Endodermal cell (in vitro differentiated cells): Measurements from ENCODE around the gene RBMS2. TPM values are rescaled to one million over a fixed set of nuclear protein-coding genes. Genes with fewer than 3 reads are reported as not detected.

Experiments
- DNase-seq: peaks from one replicate; pipeline ENCODE4 v3.0.0-alpha.2; 2017
- H3K27ac ChIP-seq: 2 replicates; pipeline ENCODE4 v1.5.1; 2013; ENCODE audit warnings: mild to moderate bottlenecking, low read depth, low read length, moderate library complexity
- H3K27me3 ChIP-seq: 2 replicates; pipeline ENCODE4 v1.6.1; 2013; ENCODE audit warnings: mild to moderate bottlenecking, low read length, moderate library complexity; ENCODE audit not compliant: insufficient read depth, control insufficient read depth, poor library complexity, severe bottlenecking
- H3K36me3 ChIP-seq: 2 replicates; pipeline ENCODE4 v1.7.0; 2013; ENCODE audit warnings: mild to moderate bottlenecking, low read length, moderate library complexity; ENCODE audit not compliant: control insufficient read depth, insufficient read depth
- H3K4me1 ChIP-seq: one replicate; pipeline ENCODE4 v1.7.0; 2013; ENCODE audit warnings: low read length; ENCODE audit not compliant: control insufficient read depth, insufficient read depth
- H3K4me3 ChIP-seq: 2 replicates; pipeline ENCODE4 v1.5.1; 2013; ENCODE audit warnings: mild to moderate bottlenecking, low read length, moderate library complexity
- H3K9ac ChIP-seq: 2 replicates; pipeline ENCODE4 v1.6.1; 2013; ENCODE audit warnings: mild to moderate bottlenecking, low read length, moderate library complexity; ENCODE audit not compliant: poor library complexity, severe bottlenecking; ENCODE audit errors: extremely low read depth
- H3K9me3 ChIP-seq: 2 replicates; pipeline ENCODE4 v1.6.1; 2013; ENCODE audit warnings: mild to moderate bottlenecking, low read length, moderate library complexity; ENCODE audit not compliant: control insufficient read depth
- H3K27ac Mint-ChIP-seq: 2 replicates; pipeline ENCODE4 v1.8.0; 2020; ENCODE audit warnings: mixed read lengths
- H3K27me3 Mint-ChIP-seq: 2 replicates; pipeline ENCODE4 v1.8.0; 2021; ENCODE audit warnings: mild to moderate bottlenecking, mixed read lengths; ENCODE audit not compliant: insufficient read depth
- H3K36me3 Mint-ChIP-seq: 2 replicates; pipeline ENCODE4 v1.8.0; 2020; ENCODE audit warnings: low read depth, mixed read lengths
- H3K4me1 Mint-ChIP-seq: 2 replicates; pipeline ENCODE4 v1.8.0; 2020; ENCODE audit warnings: mixed read lengths
- H3K4me3 Mint-ChIP-seq: 2 replicates; pipeline ENCODE4 v1.8.0; 2020; ENCODE audit warnings: mild to moderate bottlenecking, moderate library complexity, mixed read lengths
- H3K9me3 Mint-ChIP-seq: 2 replicates; pipeline ENCODE4 v1.8.0; 2020; ENCODE audit warnings: mild to moderate bottlenecking, mixed read lengths
- CTCF ChIP-seq: fragments of 200-600 bp; sonication (generic); conservative IDR thresholded peaks from 2 replicates; pipeline ENCODE4 v1.5.0; 2021; ENCODE audit warnings: antibody characterized with exemption, mild to moderate bottlenecking
- WGBS, 2 experiments: methylation state at CpG; one replicate each; pipeline versions ENCODE4 v1.1.5 to v1.1.7; 2013; ENCODE audit warnings: missing lambda C conversion rate in 2 of 2, mixed read lengths in 1 of 2; ENCODE audit not compliant: insufficient coverage in 1 of 2, insufficient read length in 1 of 2; 5-methylcytosine and 5-hydroxymethylcytosine counted together
- total RNA-seq, 2 donors: library from RNA; stranded (reverse); fragmentation: NEBNext Ultra II Directional in 1 of 2; extraction: Animal tissue kit (Norgen Biotek cat#: 25700) in 1 of 2; gene quantifications; 2 replicates in 1 of 2; 3 replicates in 1 of 2; pipeline ENCODE4 v1.2.1, GENCODE V29; 2021

Gene RBMS2
- total RNA-seq, 2 donors from 2014 or later, result 26.3 to 33.8 TPM

DNA sequence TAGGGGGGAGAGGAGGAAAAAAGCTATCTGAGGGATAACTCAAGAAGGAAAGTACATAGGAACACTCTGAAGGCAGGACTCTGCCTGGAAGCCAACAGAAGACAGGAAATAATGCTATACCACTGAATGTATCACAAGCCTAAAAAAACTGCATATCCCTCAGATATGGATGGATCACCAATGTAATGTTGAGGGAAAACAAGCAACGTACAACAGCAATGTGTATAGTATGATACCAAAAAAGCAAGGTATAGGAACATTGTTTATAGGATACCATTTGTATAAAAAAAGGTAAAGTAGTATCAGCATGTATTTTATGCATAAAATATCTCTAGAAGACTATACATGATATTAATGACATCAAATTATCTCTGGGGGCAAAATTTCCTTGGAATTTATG is 37.1 kb upstream of the RBMS2 start:
- H3K4me1 Mint-ChIP-seq, result no peaks in the 10 kb centered on the region
- Histone ChIP-seq H3K4me3 (no peak overlapping the region), H3K36me3 (no peaks in the 10 kb centered on the region), H3K9me3 (peaks cover 5% of the 10 kb centered on the region), H3K4me1 (no peaks in the 10 kb centered on the region), H3K27ac (no peak overlapping the region), H3K27me3 (peaks cover 42% of the 10 kb centered on the region), H3K9ac (no peak overlapping the region)
- DNase-seq, result no peak
- H3K27ac Mint-ChIP-seq, result no peak overlapping the region
- TF ChIP-seq CTCF, result no peak
- 95 to 100% methylated on average over 1 of the region's 1 CpG for WGBS, 2 experiments
- H3K4me3 Mint-ChIP-seq, result no peak overlapping the region
- H3K9me3 Mint-ChIP-seq, result peaks cover 7% of the 10 kb centered on the region
- H3K36me3 Mint-ChIP-seq, result no peaks in the 10 kb centered on the region
- peaks cover 39% of the 10 kb centered on the region for H3K27me3 Mint-ChIP-seq

- Mint-ChIP-seq H3K27ac (no peak overlapping the region), H3K9me3 (peaks cover 10% of the 10 kb centered on the region), H3K4me1 (no peaks in the 10 kb centered on the region), H3K36me3 (no peaks in the 10 kb centered on the region), H3K27me3 (peaks cover 61% of the 10 kb centered on the region), H3K4me3 (peak overlapping the region; percentile 65)
- Histone ChIP-seq H3K27ac (no peak overlapping the region), H3K27me3 (peaks cover 63% of the 10 kb centered on the region), H3K4me1 (no peaks in the 10 kb centered on the region), H3K9ac (no peak overlapping the region), H3K36me3 (no peaks in the 10 kb centered on the region), H3K4me3 (no peak overlapping the region), H3K9me3 (peaks cover 5% of the 10 kb centered on the region)
- DNase-seq, result no peak
- no peak for TF ChIP-seq CTCF
- WGBS, 2 experiments, result 91 to 100% methylated on average over 4 to 11 of the region's 12 CpGs
Observed at GRCh38 chr12:56486694-56487093, 34.9 kb upstream of the RBMS2 start.

DNA sequence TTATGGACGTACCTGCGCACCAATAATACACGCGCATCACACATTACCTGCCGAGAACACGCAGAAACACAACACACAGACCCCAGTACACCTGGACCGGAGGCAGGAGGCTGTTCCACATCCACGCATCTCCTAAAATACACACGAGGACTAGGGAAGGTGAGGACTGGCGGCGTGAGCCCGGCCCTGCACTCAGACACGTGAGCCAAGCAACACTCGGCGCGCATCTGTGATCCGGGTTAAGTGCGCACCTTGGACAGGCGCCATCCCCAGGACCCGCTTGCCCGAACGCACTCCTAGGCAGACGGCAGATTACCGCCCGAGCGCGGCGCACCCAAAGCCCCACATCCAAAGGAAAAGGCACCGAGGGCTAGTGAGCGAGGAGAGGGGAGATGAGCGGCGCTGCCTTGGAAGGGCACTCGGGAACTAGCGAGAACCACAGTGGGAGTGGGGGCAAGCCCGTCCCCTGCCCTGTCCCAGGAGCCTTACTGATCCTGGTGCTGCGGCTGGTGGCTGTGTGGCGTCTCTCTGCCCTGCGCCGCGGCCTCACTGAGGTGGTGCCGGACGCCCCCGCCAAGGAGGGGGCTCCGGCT is 34.1 kb upstream of the RBMS2 start:
- H3K27ac Mint-ChIP-seq, result peak overlapping the region; percentile 6
- H3K4me1 ChIP-seq, result no peaks in the 10 kb centered on the region
- H3K4me1 Mint-ChIP-seq, result no peaks in the 10 kb centered on the region
- H3K4me3 ChIP-seq, result peak overlapping the region; percentile 78
- peak; percentile 90 for DNase-seq
- TF ChIP-seq CTCF, result no peak
- H3K27me3 ChIP-seq, result peaks cover 66% of the 10 kb centered on the region
- H3K9me3 ChIP-seq, result peaks cover 7% of the 10 kb centered on the region
- WGBS, 2 experiments, result 7 to 10% methylated on average over 25 to 44 of the region's 44 CpGs
- peaks cover 12% of the 10 kb centered on the region for H3K9me3 Mint-ChIP-seq
- H3K9ac ChIP-seq, result no peak overlapping the region
- peaks cover 68% of the 10 kb centered on the region for H3K27me3 Mint-ChIP-seq
- H3K4me3 Mint-ChIP-seq, result peak overlapping the region; percentile 65
- no peaks in the 10 kb centered on the region for H3K36me3 ChIP-seq
- no peak overlapping the region for H3K27ac ChIP-seq
- no peaks in the 10 kb centered on the region for H3K36me3 Mint-ChIP-seq
